Activated CD4-positive, alpha-beta T cell treated with anti-CD3 and anti-CD28 coated beads, Interleukin-2, amount 50 U/mL, for 1 hour (primary cell): Measurements from ENCODE around the gene UPK3A.
"Not testable (repeated sequence)": the region's sequence is repeated elsewhere in the genome, so short reads cannot be mapped to it uniquely, and the experiment has no call there.

Source experiments
- DNase-seq: peaks from one replicate; pipeline ENCODE4 v3.0.0-alpha.2; 2020

UPK3A gene

DNA sequence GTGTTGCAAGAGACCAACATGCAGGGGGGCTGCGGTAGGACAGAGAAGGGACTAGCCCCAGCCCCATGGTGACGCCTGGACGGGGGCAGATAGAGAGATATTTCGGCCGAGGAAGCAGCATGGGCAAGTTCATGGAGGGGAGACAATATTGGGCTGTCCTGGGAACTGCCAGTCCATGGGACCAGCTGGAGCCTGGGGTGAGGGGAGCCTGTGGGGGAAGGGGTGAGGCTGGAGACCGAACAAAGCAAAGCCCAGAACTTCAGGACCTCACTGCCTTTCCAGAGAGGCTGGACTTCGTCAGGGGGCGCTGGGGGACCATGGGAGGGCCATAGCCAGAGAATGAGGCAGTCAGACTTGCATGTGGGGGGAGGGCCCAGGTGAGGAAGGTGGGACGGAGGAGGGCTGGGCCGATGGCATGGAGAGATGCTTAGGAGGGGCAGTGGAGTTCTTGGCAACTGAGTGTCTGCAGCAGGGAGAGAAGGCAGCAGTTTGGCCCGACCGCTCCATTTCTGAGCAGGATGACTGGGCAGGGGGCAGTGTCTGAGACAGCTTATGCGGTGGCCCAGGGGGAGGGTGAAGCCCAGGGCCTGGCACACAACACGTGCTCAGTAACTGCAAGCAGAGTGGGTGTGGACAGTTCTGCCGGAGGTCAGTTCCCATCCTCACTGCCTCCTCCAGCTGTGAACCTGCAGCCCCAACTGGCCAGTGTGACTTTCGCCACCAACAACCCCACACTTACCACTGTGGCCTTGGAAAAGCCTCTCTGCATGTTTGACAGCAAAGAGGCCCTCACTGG, 712 bp downstream of the UPK3A start:
- DNase-seq = no peak

DNA sequence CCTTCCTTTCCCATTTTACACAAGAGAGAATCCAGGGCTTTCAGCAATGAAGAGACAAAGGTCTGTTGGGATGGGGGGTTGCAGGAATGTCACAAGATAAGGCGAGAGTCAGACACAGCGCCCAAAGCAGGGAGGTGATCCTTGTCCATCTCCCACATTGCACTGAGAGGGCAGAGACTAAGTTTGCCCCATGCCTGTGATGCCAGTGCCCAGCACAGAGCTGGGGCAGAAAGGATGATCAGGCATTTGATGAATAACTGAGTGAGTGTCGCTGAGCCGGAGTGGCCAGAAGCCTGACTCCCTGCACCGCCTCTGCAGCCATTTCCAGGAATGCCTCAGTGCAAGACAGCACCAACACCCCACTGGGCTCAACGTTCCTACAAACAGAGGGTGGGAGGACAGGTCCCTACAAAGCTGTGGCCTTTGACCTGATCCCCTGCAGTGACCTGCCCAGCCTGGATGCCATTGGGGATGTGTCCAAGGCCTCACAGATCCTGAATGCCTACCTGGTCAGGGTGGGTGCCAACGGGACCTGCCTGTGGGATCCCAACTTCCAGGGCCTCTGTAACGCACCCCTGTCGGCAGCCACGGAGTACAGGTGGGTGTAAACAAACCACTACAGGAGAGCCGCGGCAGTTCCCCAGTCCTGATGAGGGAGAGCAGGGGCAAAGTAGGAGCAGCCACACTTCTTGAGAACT, 2.3 kb downstream of the UPK3A start:
- no peak for DNase-seq

DNA sequence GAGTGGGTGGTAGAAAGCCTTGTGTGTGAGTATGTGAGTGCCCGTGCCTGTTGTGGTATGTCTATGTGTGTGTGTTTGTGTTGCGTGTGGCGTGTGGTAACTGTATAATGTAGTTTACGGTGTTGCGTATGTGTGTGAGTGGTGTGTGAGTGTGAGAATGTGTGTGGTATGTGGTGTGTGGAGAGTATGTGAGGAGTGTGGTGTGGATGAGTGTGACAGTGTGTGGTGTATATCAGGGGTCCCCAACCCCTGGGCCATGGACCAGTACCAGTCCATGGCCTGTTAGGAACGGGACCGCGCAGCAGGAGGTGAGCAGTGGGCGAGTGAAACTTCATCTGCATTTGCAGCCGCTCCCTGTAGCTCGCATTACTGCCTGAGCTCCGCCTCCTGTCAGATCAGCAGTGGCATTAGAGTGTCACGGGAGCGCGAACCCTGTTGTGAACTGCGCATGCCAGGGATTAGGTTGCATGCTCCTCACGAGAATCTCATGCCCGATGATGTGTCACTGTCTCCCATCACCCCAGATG, 5.7 kb downstream of the UPK3A start:
- no peak for DNase-seq

DNA sequence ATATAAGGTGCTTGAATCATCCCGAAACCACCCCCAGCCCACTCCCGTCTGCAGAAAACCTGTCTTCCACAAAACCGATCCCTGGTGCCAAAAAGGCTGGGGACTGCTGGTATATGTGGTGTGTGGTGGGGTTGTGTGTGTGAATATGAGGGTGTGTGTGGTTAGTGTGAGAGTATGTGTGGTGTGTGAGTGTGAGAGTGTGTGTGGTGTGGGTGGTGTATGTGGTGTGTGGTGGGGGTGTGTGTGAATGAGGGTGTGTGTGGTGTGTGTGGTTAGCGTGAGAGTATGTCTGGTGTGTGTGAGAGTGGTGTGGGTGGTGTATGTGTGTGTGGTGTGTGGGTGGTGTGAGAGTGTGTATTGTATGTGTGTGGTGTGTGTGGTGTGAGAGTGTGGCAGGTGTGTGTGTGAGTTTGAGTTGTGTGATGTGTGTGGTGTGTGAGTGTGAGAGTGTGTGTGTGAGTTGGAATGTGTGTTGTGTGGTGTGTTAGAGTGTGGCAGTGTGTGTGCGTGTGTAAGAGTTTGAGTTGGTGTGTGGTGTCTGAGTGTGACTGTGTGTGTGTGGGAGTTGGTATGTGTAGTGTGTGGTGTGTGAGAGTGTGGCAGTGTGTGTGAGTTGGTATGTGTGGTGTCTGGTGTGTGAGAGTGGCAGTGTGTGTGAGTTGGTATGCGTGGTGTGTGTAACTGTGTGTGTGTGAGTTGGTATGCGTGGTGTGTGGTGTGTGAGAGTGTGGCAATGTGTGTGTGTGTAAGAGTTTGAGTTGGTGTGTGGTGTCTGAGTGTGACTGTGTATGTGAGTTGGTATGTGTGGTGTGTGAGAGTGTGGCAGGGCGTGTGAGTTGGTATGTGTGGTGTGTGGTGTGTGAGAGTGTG, 6.5 kb downstream of the UPK3A start:
- DNase-seq = no peak

DNA sequence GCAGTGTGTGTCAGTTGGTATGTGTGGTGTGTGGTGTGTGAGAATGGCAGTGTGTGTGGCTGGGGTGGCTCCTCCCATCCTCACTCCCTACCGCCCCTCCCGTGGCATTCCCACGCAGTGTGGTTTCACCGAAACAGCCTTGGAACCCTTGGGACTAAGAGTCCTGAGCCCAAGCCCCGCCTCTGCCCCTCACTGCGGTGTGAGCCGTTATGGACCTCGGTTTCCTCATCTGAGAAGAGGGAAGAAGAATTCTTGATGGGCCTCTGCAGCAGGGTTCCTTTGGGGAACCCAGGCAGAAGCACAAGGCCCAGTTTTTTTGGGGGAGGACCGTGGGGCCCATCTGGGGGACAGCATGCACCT, 7.2 kb downstream of the UPK3A start:
- no peak for DNase-seq

DNA sequence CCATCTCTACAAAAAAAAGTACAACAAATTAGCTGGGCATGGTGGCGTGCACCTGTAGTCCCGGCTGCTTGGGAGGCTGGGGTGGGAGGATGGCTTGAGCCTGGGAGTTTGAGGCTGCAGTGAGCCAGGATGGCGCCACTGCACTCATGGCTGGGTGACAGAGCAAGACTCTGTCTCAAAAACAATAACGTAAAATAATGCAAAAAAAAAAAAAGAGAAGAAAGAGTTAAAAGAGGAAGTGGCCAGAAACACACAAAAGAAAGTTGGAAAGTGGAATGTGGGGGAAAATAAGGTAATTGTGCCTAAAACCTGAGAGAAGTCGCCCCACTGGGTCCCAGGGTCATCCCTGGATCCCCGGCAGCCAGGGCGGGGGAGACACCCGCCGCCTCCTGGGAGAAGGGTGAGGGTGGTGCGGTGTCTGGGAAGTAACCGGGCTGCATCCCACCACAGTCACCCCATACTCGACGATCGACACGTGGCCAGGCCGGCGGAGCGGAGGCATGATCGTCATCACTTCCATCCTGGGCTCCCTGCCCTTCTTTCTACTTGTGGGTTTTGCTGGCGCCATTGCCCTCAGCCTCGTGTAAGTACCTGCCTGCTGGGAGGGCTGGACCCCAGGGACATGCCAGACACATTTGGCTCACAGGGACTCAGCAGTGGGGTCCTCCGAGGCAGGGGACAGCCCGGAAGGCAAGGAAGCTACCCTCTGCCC, 8.1 kb downstream of the UPK3A start:
- DNase-seq = no peak

DNA sequence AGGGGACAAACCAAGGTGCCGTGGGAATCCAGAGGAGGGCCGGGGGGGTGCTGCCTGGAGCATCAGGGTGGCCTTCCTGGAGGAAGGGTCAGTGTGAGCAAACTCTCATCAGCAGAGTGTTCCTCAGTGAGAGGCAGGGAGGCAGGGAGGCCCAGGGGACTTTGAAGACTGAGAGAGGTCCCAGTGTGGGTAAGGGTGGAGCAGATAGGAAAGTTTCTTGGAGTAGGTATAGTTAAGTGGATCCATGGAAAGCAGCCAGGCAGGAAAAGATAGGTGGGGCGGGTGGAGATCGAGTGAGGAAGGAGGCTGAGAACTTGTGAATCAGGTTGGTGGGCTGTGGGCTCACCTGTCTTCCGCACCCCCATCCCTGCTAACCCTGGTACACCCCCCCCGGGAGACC, 9.3 kb downstream of the UPK3A start:
- DNase-seq = no peak

DNA sequence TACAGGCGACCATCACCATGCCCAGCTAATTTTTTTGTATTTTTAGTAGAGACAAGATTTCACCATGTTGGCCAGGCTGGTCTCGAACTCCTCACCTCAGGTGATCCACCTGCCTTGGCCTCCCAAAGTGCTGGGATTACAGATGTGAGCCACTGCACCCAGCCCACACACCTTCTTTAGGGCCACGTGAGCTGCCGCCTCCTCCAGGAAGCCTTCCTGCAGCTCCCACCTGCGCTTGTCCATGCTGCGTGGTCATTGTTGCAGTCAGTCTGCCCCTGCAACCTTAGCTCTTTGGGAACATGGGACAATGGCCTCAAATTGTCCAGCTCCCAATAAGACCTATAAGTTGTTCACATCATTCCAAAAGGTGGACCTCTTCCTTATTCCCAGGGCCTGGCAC, 10.3 kb downstream of the UPK3A start:
- DNase-seq = not testable (repeated sequence)

DNA sequence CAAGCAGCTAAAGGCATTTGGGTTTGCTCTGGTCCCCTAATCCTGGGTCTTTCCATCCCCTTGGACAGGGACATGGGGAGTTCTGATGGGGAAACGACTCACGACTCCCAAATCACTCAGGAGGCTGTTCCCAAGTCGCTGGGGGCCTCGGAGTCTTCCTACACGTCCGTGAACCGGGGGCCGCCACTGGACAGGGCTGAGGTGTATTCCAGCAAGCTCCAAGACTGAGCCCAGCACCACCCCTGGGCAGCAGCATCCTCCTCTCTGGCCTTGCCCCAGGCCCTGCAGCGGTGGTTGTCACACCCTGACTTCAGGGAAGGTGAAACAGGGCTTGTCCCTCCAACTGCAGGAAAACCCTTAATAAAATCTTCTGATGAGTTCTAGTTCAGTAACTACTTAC, 10.7 kb downstream of the UPK3A start:
- DNase-seq = no peak

DNA sequence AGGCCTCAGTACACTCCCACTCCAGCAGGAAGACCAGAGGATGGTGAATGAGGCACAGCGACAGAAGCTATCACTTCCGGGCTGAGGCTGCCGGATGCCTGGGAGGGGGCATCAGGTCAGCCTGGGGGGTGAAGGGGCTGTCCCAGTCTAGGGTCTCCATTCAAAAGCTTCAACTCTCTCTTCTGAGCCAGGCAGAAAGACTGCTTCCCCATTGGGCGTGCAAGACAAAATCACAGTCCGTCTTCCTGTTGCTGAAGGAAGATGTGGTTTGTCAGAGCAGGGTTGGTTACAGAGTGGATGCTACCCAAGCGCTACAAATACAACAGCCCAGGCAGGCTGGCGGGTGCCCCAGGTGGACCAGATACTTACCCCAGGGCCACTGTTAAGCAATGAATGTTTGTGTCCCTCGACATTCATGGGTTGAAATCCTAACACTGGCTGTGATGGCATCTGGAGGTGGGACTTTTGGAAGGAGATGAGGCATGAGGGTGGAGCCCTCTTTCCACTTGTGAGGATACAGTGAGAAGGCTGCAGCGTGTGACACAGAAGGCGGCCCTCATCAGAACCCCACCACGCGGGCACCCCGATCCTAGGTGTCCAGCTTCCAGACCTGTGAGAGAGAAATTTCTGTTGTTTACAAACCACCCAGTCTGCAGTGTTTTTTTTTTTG, 12.0 kb downstream of the UPK3A start:
- DNase-seq = peak; percentile 40

DNA sequence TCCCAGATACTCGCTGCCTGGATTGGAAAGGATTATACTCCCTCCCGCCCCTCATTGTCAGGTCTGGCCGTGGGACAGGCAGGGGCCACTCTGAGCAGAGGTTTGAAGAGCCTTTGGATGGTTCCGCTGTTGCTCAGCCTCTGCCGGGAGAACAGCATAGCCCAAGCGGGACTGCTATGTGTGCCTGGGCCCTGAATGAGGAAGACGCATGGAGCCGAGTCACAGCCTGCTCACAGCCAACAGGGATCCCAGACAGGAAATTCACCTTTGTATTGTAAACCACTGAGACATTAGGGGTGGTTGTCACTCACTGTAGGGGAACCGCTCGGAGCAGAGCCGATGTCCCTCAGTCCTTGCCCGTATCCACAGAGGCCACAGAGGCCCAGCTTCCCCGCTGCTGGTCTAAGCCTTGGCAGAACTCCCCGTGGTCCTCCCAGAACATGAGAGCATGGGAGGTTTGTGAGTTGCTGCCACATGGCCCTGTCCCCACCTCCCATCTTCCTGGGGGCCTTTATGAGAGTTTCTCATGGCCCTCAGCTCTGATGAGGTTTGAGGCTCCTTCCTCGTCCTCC, 14.3 kb downstream of the UPK3A start:
- DNase-seq = no peak

DNA sequence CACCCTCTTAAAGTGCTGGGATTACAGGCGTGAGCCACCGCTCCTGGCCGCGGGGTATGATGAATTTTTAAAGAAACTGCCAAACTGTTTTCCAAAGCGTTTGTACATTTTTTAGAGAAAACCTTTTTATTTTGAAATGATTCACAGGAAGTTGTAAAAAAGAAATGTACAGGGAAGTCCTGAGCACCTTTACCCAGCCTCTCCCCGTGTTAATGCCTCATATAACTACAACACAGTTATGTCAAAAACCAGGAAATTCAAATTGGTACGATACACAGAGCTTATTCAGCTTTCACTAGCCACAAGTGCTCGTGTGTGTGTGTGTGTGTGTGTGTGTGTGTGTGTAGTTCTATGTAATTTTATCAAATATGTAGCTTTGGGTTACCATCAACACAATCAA, 18.0 kb downstream of the UPK3A start:
- DNase-seq = no peak

DNA sequence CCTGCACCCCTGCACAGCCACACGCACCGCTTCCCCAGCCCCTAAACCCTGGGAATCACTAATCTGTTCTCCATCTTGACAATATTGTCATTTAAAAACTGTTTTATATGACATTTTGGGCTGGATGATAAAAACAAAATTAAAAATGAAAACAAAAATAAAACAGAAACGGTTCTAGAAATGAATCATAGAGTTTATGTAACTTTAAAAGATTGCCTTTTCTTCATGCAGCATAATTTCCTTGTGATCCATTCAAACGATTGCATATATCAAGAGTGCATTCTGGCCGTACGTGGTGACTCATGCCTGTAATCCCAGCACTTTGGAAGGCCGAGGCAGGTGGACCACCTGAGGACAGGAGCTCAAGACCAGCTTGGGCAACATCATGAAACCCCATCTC, 18.4 kb downstream of the UPK3A start:
- no peak for DNase-seq

DNA sequence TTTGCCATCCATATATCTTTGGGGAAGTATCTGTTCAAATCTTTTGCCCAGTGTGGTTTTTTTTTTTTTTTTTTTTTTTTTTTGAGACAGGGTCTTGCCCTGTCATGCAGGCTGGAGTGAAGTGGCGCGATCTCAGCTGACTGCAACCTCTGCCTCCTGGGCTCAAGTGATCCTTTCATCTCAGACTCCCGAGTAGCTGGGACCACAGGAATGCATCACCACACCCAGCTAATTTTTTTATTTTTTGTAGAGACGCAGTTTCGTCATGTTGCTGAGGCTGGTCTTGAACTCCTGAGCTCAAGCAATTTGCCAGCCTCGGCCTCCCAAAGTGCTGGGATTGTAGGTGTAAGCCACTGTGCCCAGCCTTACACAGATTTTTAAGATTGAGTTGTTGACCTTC, 20.2 kb downstream of the UPK3A start:
- no peak for DNase-seq

DNA sequence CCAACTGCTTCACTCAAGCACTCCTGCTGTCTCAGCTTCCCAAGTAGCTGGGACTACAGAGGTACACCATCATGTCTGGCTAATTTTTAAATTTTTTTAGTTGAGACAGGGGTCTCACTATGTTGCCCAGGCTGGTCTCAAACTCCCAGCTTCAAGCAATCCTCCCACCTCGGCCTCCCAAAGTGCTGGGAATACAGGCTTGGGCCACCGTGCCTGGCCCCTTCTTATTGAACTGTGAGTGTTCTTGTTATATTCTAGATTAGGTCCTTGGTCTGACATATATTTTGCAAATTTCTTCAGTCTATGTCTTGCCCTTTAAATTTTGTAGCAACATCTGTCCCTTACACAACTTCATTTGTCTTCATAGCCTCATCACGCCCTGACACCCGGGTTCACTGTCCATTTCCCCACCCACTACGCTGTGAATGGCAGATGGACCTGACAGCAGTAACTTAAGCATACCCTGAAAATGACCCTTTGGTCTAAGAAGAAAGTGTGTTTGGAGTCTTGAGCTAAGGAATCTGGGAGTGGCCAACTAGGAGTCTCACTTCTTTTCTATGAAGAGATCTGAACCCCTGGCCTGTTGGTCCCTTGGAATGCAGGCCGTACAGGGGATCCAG, 20.8 kb downstream of the UPK3A start:
- DNase-seq = no peak

DNA sequence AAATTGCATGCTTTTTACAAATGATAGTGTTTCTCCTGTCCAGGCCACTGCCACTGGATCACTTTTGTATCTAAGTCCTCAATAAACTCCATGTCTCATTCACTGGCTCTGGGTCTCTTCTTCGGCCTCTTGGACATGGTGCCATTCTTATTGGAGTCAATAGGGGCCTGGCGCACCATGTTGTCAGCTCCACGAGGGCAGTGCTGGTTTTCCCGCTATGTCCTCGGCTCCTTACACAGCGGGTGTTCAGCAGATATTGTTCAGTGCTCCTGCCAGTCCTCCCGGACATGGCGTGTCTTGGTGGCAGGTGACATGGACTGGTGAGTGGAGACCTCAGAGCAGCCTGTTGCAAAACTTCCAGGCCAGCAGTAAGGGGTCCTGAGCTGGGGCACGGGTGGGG, 21.4 kb downstream of the UPK3A start:
- DNase-seq = no peak

DNA sequence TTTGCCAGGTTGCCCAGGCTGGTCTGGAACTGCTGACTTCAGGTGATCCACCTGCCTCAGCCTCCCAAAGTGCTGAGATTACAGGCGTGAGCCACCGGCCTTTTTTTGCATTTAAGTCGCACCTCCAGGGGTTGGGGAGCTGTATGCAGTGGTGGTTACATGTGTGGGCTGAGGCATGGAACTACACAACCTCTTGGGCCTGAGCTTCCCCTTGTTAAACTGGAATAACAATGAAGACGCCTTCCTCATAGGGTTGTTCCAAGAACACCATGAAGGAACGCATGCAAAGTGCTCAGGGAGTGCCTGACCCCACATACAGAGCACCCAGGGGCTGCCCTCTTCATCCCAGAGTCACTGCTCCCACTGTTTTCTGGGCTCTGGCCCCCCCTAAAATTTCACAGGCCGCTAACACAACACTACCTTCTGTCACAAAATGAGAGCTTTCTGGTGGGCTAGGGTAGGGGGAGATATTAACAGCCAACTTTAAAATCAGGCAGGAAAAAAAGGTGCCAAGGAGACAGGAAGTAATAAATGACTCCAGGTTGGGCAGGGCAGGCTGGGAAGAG, 23.7 kb downstream of the UPK3A start:
- no peak for DNase-seq

DNA sequence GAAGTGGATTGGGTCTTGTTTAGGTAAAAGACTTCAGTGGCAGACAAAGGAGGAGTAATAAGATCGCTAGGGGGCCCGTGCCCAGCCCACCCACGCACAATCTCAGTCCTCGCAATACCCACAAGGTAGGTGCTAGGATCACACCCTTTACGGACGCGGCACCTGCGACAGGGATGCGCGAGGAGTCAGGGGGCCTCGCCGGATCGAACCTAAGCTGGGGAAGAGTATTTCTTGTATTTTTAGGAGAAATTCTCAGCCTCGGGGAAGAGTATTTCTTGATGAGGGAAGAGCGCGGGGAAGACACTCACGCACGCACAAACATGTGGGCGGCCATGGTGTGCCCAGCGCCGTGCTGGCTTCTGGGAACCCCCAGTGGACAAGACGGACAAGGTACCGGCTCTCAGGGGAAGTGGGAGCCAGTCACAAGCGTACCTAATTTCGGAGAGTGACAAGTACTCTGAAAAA, 24.2 kb downstream of the UPK3A start:
- DNase-seq = peak; percentile 13

DNA sequence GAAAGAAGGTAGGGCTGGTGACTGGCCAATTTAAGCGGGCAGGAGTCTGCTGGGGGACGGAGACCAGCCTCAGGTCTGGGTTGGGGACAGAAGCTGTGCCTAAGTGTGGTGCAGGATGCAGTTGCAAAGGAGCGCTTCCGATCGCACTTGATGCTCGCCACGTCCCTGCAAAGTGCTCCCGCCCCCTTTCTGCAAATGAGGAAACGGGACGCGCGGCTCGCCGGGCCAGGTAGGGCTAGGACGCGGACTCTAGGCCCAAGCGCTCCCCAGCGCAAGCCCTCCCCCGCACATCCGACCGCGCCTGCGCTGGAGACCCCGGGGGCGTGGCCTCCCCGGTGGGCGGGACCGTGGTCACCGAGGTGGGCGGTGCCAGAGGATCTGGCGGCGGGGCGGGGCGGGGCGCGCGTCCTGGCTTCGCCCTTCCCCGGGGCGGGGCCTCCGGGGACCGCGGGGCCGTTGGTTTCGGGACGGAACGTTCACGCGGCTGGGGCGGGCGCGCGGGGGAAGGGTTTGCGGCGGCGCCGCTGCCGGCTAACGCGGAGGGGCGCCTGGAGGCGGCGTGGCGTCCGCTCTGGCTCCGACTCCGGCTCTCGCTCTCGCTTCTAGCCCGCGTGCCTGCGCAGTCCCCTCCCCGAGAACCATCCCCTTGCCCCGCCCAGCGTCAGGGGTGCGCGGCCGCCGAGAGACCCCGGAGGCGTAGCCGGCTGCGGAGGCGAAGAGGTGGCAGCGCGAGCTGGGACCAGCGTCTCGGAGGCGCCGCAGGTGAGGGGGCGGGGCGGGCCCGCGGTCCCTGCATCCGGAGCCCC, 24.9 kb downstream of the UPK3A start, which contains the start of gene FAM118A:
Gene FAM118A (plus strand): TSS at position 513 of the 806 bp plus-strand sequence. CDS start 12,446 bp downstream, outside the sequence.
- peak; percentile 96 for DNase-seq
